H1 (cell line): ENCODE measurements around the gene GTF2B. TPM values are rescaled to one million over a fixed set of nuclear protein-coding genes. Genes with fewer than 3 reads are reported as not detected.

ENCODE experiments used
- CTCF ChIA-PET: fragments of 300-600 bp; sonication (Branson Sonifier 250); formaldehyde crosslinking; loops from one replicate; lab custom pipeline; 2021; ENCODE audit not compliant: partially characterized antibody; lab: Charles Lee
- POLR2A ChIA-PET: fragments of 300-600 bp; sonication (Branson Sonifier 250); formaldehyde crosslinking; loops from one replicate; lab custom pipeline; 2021; ENCODE audit warnings: inconsistent platforms; ENCODE audit not compliant: partially characterized antibody; lab: Charles Lee
- DNase-seq, 2 experiments: peaks; one replicate each; pipeline versions ENCODE4 v3.0.0 to v3.0.0-alpha.2; 2010 to 2022; ENCODE audit warnings: low spot score in 2 of 2, low read depth in 1 of 2, mixed read lengths in 1 of 2
- FAIRE-seq: peaks from 2 replicates; lab custom pipeline; 2011; peaks lifted over from hg19 to GRCh38; lab: Jason Lieb, UNC
- H2AFZ ChIP-seq: 2 replicates; pipeline ENCODE4 v1.8.1; 2012; ENCODE audit warnings: low read length, inconsistent platforms
- H2AK5ac ChIP-seq: 2 replicates; pipeline ENCODE4 v1.6.1; 2013; ENCODE audit warnings: low read depth, low read length
- H2BK120ac ChIP-seq: replicated peaks from 2 replicates; pipeline ENCODE3; 2013; ENCODE audit warnings: low read depth, low read length, inconsistent platforms
- H2BK12ac ChIP-seq: 2 replicates; pipeline ENCODE4 v1.6.1; 2013; ENCODE audit warnings: low read depth, low read length
- H2BK15ac ChIP-seq: 2 replicates; pipeline ENCODE4 v1.6.1; 2013; ENCODE audit warnings: low read length
- H2BK20ac ChIP-seq: 2 replicates; pipeline ENCODE4 v1.6.1; 2013; ENCODE audit warnings: low read length
- H2BK5ac ChIP-seq: 2 replicates; pipeline ENCODE4 v1.6.1; 2013; ENCODE audit warnings: low read depth, low read length
- H3K14ac ChIP-seq: 2 replicates; pipeline ENCODE4 v1.6.1; 2013; ENCODE audit warnings: inconsistent platforms; ENCODE audit not compliant: insufficient read length
- H3K18ac ChIP-seq: 2 replicates; pipeline ENCODE4 v1.6.1; 2013; ENCODE audit warnings: low read length; ENCODE audit errors: extremely low read depth
- H3K23ac ChIP-seq: 2 replicates; pipeline ENCODE4 v1.6.1; 2013; ENCODE audit warnings: inconsistent platforms; ENCODE audit not compliant: insufficient read length
- H3K23me2 ChIP-seq: 2 replicates; pipeline ENCODE4 v1.6.1; 2013; ENCODE audit warnings: low read depth, low read length
- H3K27ac ChIP-seq: 2 replicates; pipeline ENCODE4 v1.6.1; 2011; ENCODE audit warnings: low read depth, low read length, inconsistent platforms
- H3K27me3 ChIP-seq, 4 experiments: replicated peaks in 1 of 4; 1 replicate in 1 of 4; 2 replicates in 3 of 4; pipeline versions ENCODE4 v1.6.1 to v1.8.1; 2011 to 2013; ENCODE audit warnings: low read length in 3 of 4, mild to moderate bottlenecking in 3 of 4, inconsistent platforms in 2 of 4, mixed read lengths in 2 of 4, moderate library complexity in 1 of 4; ENCODE audit not compliant: control insufficient read depth in 3 of 4, insufficient read depth in 3 of 4; ENCODE audit errors: extremely low read depth in 1 of 4
- H3K36me3 ChIP-seq, 4 experiments: 2 replicates each; pipeline versions ENCODE4 v1.6.1 to v1.8.1; 2011 to 2013; ENCODE audit warnings: mild to moderate bottlenecking in 4 of 4, low read length in 3 of 4, moderate library complexity in 2 of 4, control low read depth in 1 of 4, inconsistent platforms in 1 of 4; ENCODE audit not compliant: insufficient read depth in 4 of 4, control insufficient read depth in 2 of 4
- H3K4ac ChIP-seq: replicated peaks from 2 replicates; pipeline ENCODE3; 2013; ENCODE audit warnings: low read length, low read depth, mixed read lengths, inconsistent platforms; ENCODE audit not compliant: insufficient read length
- H3K4me1 ChIP-seq, 4 experiments: replicated peaks in 1 of 4; 1 replicate in 1 of 4; 2 replicates in 3 of 4; pipeline versions ENCODE4 v1.6.1 to v1.8.1; 2011 to 2013; ENCODE audit warnings: low read length in 3 of 4, inconsistent platforms in 2 of 4, mixed read lengths in 1 of 4; ENCODE audit not compliant: insufficient read depth in 4 of 4, control insufficient read depth in 3 of 4
- H3K4me2 ChIP-seq, 2 experiments: 2 replicates each; pipeline versions ENCODE4 v1.6.1 to v1.8.1; 2011 to 2013; ENCODE audit warnings: low read depth in 2 of 2, low read length in 2 of 2, control low read depth in 1 of 2, inconsistent platforms in 1 of 2, mild to moderate bottlenecking in 1 of 2; ENCODE audit not compliant: insufficient read depth in 1 of 2
- H3K4me3 ChIP-seq, 4 experiments: fragments of 200-600, 300-600 bp in 1 of 4; sonication (generic), shearing (Covaris generic), sonication (Bioruptor Twin) in 1 of 4; 2 replicates each; pipeline versions ENCODE4 v1.5.1 to v1.8.1; 2011 to 2016; ENCODE audit warnings: low read length in 4 of 4, low read depth in 3 of 4, control low read depth in 2 of 4, inconsistent platforms in 2 of 4, mild to moderate bottlenecking in 2 of 4, mixed read lengths in 1 of 4, moderate library complexity in 1 of 4; ENCODE audit not compliant: insufficient read depth in 2 of 4; ENCODE audit errors: extremely low read depth in 1 of 4
- H3K56ac ChIP-seq: replicated peaks from 2 replicates; pipeline ENCODE3; 2013; ENCODE audit warnings: low read depth, mild to moderate bottlenecking, mixed read lengths, low read length, inconsistent platforms; ENCODE audit not compliant: insufficient read length
- H3K79me1 ChIP-seq: 2 replicates; pipeline ENCODE4 v1.6.1; 2013; ENCODE audit warnings: low read depth, low read length, control low read depth
- H3K79me2 ChIP-seq, 2 experiments: 2 replicates each; pipeline versions ENCODE4 v1.6.1 to v1.8.1; 2012 to 2013; ENCODE audit warnings: low read length in 2 of 2, mild to moderate bottlenecking in 2 of 2, inconsistent platforms in 1 of 2; ENCODE audit not compliant: insufficient read depth in 2 of 2, control insufficient read depth in 1 of 2
- H3K9ac ChIP-seq, 4 experiments: replicated peaks in 1 of 4; 1 replicate in 1 of 4; 2 replicates in 3 of 4; pipeline versions ENCODE4 v1.6.1 to v1.8.1; 2011 to 2013; ENCODE audit warnings: low read depth in 3 of 4, low read length in 3 of 4, control low read depth in 2 of 4, mild to moderate bottlenecking in 2 of 4, moderate library complexity in 2 of 4, inconsistent platforms in 1 of 4; ENCODE audit errors: extremely low read depth in 1 of 4
- H3K9me3 ChIP-seq, 2 experiments: 2 replicates each; pipeline versions ENCODE4 v1.6.1 to v1.8.1; 2012 to 2013; ENCODE audit warnings: mild to moderate bottlenecking in 2 of 2, moderate library complexity in 2 of 2, control low read depth in 1 of 2, inconsistent platforms in 1 of 2, low read depth in 1 of 2, low read length in 1 of 2, mixed read lengths in 1 of 2; ENCODE audit not compliant: insufficient read depth in 2 of 2
- H4K20me1 ChIP-seq, 2 experiments: replicated peaks in 1 of 2; 2 replicates each; pipeline versions ENCODE3 to v1.8.1; 2011 to 2013; ENCODE audit warnings: inconsistent platforms in 2 of 2, low read length in 2 of 2, mild to moderate bottlenecking in 1 of 2; ENCODE audit not compliant: insufficient read depth in 2 of 2, control insufficient read depth in 1 of 2
- H4K5ac ChIP-seq: 2 replicates; pipeline ENCODE4 v1.6.1; 2013; ENCODE audit warnings: low read length, low read depth, mixed read lengths, inconsistent platforms; ENCODE audit not compliant: insufficient read length
- H4K8ac ChIP-seq: 2 replicates; pipeline ENCODE4 v1.8.0; 2013; ENCODE audit warnings: mild to moderate bottlenecking, moderate library complexity, low read length, inconsistent platforms; ENCODE audit not compliant: insufficient read depth; ENCODE audit errors: extremely low read depth
- H4K91ac ChIP-seq: replicated peaks from 2 replicates; pipeline ENCODE3; 2013; ENCODE audit warnings: low read length, mixed read lengths, inconsistent platforms; ENCODE audit not compliant: insufficient read length
- CTBP2 ChIP-seq: IDR thresholded peaks from 2 replicates; pipeline ENCODE4 v1.7.0; 2011; ENCODE audit warnings: borderline replicate concordance, mild to moderate bottlenecking, moderate library complexity, mixed read lengths, low read length; ENCODE audit not compliant: insufficient read depth, insufficient read length
- YY1 ChIP-seq: IDR thresholded peaks from 2 replicates; pipeline ENCODE4 v1.6.1; 2011; ENCODE audit warnings: low read depth, mild to moderate bottlenecking, low read length
- WGBS, 2 experiments: shearing (Covaris generic) in 1 of 2; methylation state at CpG; one replicate each; pipeline versions ENCODE4 v1.1.6 to v1.1.7; 2013 to 2015; ENCODE audit warnings: low lambda C conversion rate in 2 of 2, mixed read lengths in 2 of 2, inconsistent platforms in 1 of 2, low coverage in 1 of 2, missing lambda C conversion rate in 1 of 2; ENCODE audit not compliant: insufficient replicate concordance in 2 of 2, insufficient coverage in 1 of 2, insufficient read length in 1 of 2; ENCODE audit errors: extremely low coverage in 1 of 2, missing lambda C conversion rate in 1 of 2; 5-methylcytosine and 5-hydroxymethylcytosine counted together
- polyA plus RNA-seq, 7 experiments: library from polyadenylated mRNA; depleted of rRNA in 3 of 7; stranded (reverse) in 5 of 7; unstranded in 2 of 7; fragments of >200 nt in 5 of 7; fragments of 200-250 nt in 2 of 7; gene quantifications; 1 replicate in 5 of 7; 2 replicates in 1 of 7; 4 replicates in 1 of 7; pipeline versions ENCODE4 v1.2.1 to v1.2.3, GENCODE V29; 2011 to 2013; ENCODE audit warnings: missing spikeins in 2 of 7, mixed read lengths in 2 of 7
- total RNA-seq: library from RNA; stranded (reverse); fragmentation: NEBNext Ultra II Directional; extraction: Animal tissue kit (Norgen Biotek cat#: 25700); gene quantifications from 2 replicates; pipeline ENCODE4 v1.2.1, GENCODE V29; 2021

The GTF2B gene
- total and polyA plus RNA-seq, 2 of the 8 experiments (the other 6 are each of a cell fraction or from before 2014, with no cell fraction given), result 14.9 to 15.6 TPM

- H3K14ac ChIP-seq, result no peak overlapping the region
- ChIA-PET CTCF (interaction anchor here (0.8 to 4.4 kb wide), 6 partner anchors 18 to 158 kb away, joined by 3 to 33 read pairs (median 4); no protein-coding TSS in a partner anchor), POLR2A (interaction anchor here (0.6 to 1.5 kb wide), 3 partner anchors 9 to 45 kb away, joined by 3 to 4 read pairs (median 4); no protein-coding TSS in a partner anchor)
- no peak overlapping the region for H3K18ac ChIP-seq
- no peaks in the 10 kb centered on the region for H3K9me3 ChIP-seq
- no peaks in the 10 kb centered on the region for H3K4me1 ChIP-seq
- no peak overlapping the region for H4K5ac ChIP-seq
- no peak overlapping the region for H2AK5ac ChIP-seq
- no peak overlapping the region for H2BK5ac ChIP-seq
- H3K4me3 ChIP-seq, result no peak overlapping the region
- H3K9ac ChIP-seq, result no peak overlapping the region
- no peak overlapping the region for H4K91ac ChIP-seq
- H3K4me2 ChIP-seq, result no peak overlapping the region
- FAIRE-seq, result peak; percentile 7
- no peaks in the 10 kb centered on the region for H4K20me1 ChIP-seq
- H2BK15ac ChIP-seq, result no peak overlapping the region
- H3K23me2 ChIP-seq, result no peaks in the 10 kb centered on the region; the same call in 1 of the 2 replicates
- H3K4ac ChIP-seq, result no peak overlapping the region
- peak overlapping the region; percentile 69 for H2AFZ ChIP-seq
- no peak for DNase-seq
- H3K23ac ChIP-seq, result no peak overlapping the region
- no peaks in the 10 kb centered on the region for H3K79me1 ChIP-seq
- no peak overlapping the region for H2BK12ac ChIP-seq
- no peak for TF ChIP-seq CTBP2
- TF ChIP-seq YY1, result 0 out of 2 replicates have a peak, but pooled peaks have one; percentile 10
- H2BK20ac ChIP-seq, result no peak overlapping the region
- H3K27me3 ChIP-seq, result no peaks in the 10 kb centered on the region
- no peaks in the 10 kb centered on the region; a peak in 1 of 8 replicates for H3K36me3 ChIP-seq
- H3K56ac ChIP-seq, result no peak overlapping the region
- H3K79me2 ChIP-seq, result no peaks in the 10 kb centered on the region
- no peak overlapping the region for H2BK120ac ChIP-seq
- 64% methylated on average over 1 of the region's 1 CpG; no CpG with 5 or more reads in 1 of the 2 experiments for WGBS, 2 experiments
- no peak overlapping the region for H4K8ac ChIP-seq
- no peak overlapping the region for H3K27ac ChIP-seq
These were observed 43.7 kb downstream of the GTF2B start for GRCh38 chr1:88847643-88848042.
